Natural killer cell treated with Interleukin-12 subunit alpha and Interleukin-12 subunit beta and Interleukin-15 and Interleukin-18, amount 100 ng/mL, for 72 hours (primary cell): ENCODE results near the gene METTL1. TPM values are rescaled to one million over a fixed set of nuclear protein-coding genes. Genes with fewer than 3 reads are reported as not detected.
"Not testable (repeated sequence)": the region's sequence is repeated elsewhere in the genome, so short reads cannot be mapped to it uniquely, and the experiment has no call there.

Experiments
- ATAC-seq, 2 donors: fragments of 150-1000 bp; cut with Tn5 transposase in 1 of 2; sonication (Bioruptor Pico), chemical (Tn5 transposase) in 1 of 2; 2 replicates each; pipeline ENCODE4 v1.10.0; 2021
- DNase-seq: peaks from one replicate; pipeline ENCODE4 v3.0.0; 2022; ENCODE audit warnings: low spot score
- H3K27ac Mint-ChIP-seq, 2 donors: 1 replicate in 1 of 2; 2 replicates in 1 of 2; pipeline ENCODE4 v1.8.0; 2022; ENCODE audit warnings: mixed read lengths in 2 of 2, mild to moderate bottlenecking in 1 of 2, moderate library complexity in 1 of 2
- H3K27me3 Mint-ChIP-seq, 2 donors: 1 replicate in 1 of 2; 2 replicates in 1 of 2; pipeline ENCODE4 v1.8.0; 2022; ENCODE audit warnings: mixed read lengths in 2 of 2
- H3K36me3 Mint-ChIP-seq: one replicate; pipeline ENCODE4 v1.8.0; 2022; ENCODE audit warnings: mixed read lengths
- H3K4me1 Mint-ChIP-seq, 2 donors: 1 replicate in 1 of 2; 2 replicates in 1 of 2; pipeline ENCODE4 v1.8.0; 2022; ENCODE audit warnings: low read depth in 2 of 2, mixed read lengths in 2 of 2, mild to moderate bottlenecking in 1 of 2
- H3K4me3 Mint-ChIP-seq: one replicate; pipeline ENCODE4 v1.8.0; 2022; ENCODE audit warnings: mixed read lengths
- H3K9me3 Mint-ChIP-seq: 2 replicates; pipeline ENCODE4 v1.8.0; 2022; ENCODE audit warnings: mixed read lengths
- total RNA-seq, 2 donors: library from RNA; stranded (reverse); gene quantifications; one replicate each; pipeline ENCODE4 v1.2.3, GENCODE V29; 2022

Gene METTL1
- total RNA-seq, 2 donors from 2014 or later, result 42.9 to 51.2 TPM

DNA sequence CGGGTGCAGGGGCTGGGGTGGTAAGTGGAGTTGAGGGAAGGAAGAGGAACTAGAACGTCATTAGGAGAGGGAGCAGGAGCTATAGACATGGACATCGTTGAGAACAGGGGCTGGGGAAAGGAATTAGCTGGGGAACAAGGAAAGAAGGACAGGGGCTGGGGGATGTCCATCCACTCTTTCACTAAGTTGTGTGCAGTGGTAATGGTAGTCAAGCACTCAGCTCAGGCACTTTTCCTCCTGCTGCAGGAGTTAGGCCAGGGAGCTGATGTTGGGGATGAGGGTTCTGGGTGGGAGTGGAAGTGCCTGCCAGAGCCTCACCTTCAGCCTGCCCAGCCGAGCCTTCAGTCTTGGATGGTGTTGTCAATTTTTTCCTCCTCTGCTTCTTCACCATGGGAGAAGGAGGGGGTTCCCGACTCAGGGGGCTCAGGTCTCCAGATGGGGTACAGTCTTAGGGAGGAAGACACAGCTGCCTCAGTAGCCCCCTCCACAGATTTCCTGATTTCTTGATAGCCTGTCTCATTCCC lies 42.5 kb downstream of the METTL1 start:
- no peak for DNase-seq

DNA sequence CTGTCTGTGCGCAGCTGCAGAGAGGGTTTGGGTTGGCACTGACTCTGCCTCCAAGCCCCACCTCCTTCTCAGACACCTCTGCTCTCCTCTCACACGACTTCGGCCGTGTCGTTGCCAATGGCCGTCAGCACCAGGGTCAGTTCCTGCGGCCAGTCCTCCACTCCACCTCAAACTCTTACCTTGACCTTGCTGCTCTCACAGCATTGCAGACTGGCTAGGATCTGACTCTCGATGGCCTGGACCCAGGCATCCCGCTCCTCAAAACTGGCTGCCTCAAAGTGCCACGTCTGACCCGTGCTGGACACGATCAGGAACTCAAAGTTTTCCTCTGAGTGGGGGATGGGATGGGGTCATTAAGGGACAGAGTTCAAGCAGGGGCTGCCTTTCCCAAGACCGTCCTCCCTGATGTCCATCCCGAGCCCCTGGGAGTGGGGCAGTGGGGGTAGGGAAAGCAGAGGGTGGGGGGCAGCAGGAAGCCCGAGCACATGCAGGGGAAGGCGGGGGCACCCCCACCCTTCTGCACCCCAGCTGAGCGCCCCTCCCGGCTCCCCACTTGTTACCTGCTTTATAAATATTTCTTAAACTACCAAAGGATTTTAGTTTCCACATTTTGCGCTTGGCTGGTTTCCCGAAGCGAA lies 44.0 kb downstream of the METTL1 start:
- Mint-ChIP-seq H3K4me1 (peaks cover 5 to 7% of the 10 kb centered on the region in 2 donors), H3K4me3 (no peak overlapping the region), H3K36me3 (no peaks in the 10 kb centered on the region), H3K27ac (no peak overlapping the region), H3K9me3 (no peaks in the 10 kb centered on the region), H3K27me3 (no peaks in the 10 kb centered on the region)
- ATAC-seq (no peak), DNase-seq (no peak)

More for the DNA sequence above, 42.5 kb downstream of the METTL1 start:
- Mint-ChIP-seq H3K27me3 (no peaks in the 10 kb centered on the region), H3K4me3 (no peak overlapping the region), H3K36me3 (peaks cover 1% of the 10 kb centered on the region), H3K9me3 (no peaks in the 10 kb centered on the region), H3K27ac (no peak overlapping the region), H3K4me1 (peaks cover 4 to 5% of the 10 kb centered on the region in 2 donors)
- ATAC-seq, result no peak

DNA sequence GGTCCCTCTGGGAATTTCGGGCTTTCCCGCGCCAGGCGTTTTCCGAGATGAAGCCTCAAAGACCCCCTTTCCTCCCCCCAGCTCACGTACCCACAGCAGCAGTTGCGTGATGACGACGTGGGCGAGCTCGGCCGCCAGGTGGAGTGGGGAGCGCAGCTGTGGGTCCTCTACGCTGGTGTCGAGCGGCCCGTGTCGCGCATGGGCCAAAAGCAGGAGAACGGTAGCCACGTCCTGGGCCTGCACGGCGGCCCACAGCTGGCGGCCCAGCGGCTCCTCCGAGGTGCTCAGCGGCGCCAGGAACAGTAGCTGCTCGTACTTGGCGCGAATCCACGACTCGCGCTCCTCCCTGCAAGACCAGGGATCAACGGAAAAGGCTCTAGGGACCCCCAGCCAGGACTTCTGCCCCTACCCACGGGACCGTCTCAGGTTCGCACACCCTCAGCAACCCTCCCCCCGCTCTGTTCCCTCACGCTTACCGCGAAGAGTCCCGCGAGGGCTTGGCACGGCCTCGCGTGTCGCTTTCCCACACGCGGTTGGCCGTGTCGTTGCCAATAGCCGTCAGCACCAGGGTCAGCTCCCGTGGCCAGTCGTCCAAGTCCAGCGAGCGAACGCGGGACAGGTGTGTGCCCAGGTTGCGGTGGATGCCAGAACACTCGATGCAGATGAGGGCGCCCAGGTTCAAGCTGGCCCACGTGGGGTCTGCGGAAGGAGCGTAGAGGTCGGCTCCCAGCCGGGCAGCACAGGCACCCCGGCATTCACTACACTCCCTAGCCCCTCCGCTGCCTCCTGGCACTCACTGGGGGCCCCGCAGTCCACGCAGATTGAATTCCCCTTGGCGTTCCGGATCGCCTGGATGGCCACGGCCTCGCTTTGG lies 44.8 kb downstream of the METTL1 start:
- Mint-ChIP-seq H3K27ac (no peak overlapping the region), H3K36me3 (no peaks in the 10 kb centered on the region), H3K4me3 (no peak overlapping the region)

DNA sequence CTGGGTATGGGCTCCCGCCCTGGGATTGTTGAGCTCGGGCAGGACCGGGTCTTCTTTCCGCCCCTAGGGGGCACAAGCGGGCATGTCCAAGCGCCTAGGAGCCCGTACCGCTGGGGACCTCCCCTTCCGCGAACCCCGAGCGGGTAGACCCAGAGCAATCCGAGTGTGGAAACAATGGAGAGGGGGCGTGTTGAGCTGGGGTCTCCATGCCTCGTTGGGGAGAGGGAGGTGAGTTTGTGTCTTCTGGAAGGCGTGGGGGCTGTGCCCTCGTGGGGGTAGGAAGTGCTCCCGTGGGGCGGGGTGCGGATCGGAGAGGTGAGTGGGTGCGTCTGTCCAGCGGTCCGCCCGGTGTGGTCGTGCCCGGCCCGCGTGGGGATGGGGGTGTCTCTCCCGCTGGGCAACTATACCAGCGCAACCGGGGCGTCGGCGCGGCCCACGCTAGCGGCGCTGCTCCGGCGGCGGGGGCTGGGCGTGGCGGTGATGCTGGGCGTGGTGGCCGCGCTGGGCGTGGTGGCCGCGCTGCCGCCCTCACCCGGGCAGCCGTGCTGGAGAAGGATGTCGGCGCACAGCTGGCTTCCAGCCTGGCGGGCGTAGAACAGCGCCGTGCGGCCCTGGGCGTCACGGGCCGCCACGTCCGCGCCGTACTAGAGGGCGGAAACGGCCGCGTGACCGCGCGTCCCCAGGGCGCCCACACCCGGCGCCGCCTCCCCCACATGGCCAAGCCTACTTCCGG lies 45.6 kb downstream of the METTL1 start:
- peaks cover 7% of the 10 kb centered on the region for H3K36me3 Mint-ChIP-seq
- ATAC-seq (peak; percentile 21 to 40), DNase-seq (no peak)
- H3K27me3 Mint-ChIP-seq, result no peaks in the 10 kb centered on the region
- no peak overlapping the region for H3K4me3 Mint-ChIP-seq
- H3K9me3 Mint-ChIP-seq, result no peaks in the 10 kb centered on the region
- no peak overlapping the region for H3K27ac Mint-ChIP-seq
- H3K4me1 Mint-ChIP-seq, result peaks cover 7 to 10% of the 10 kb centered on the region in 2 donors

More for the DNA sequence above, 44.8 kb downstream of the METTL1 start:
- ATAC-seq (no peak), DNase-seq (no peak)
- Mint-ChIP-seq H3K9me3 (no peaks in the 10 kb centered on the region), H3K27me3 (no peaks in the 10 kb centered on the region), H3K4me1 (peaks cover 5 to 7% of the 10 kb centered on the region in 2 donors)

DNA sequence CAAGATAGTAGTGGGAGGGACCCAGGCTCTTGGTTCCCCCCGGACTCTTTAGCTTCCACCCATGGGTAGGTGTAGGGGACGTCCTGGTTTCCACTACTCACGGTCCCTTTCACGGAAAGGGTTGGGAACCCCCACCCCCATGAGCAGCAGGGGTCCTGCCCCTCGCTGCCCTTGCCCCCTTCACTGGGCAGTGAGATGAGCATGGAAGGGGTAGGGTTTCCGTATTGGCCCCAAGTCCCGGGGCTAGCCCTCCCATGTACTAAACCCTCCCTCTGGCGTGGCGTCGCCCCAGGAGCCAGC lies 46.1 kb downstream of the METTL1 start:
- Mint-ChIP-seq H3K36me3 (peaks cover 7% of the 10 kb centered on the region), H3K27ac (no peak overlapping the region), H3K27me3 (no peaks in the 10 kb centered on the region), H3K9me3 (no peaks in the 10 kb centered on the region), H3K4me3 (no peak overlapping the region), H3K4me1 (peaks cover 7 to 10% of the 10 kb centered on the region in 2 donors)
- DNase-seq (no peak), ATAC-seq (no peak)

DNA sequence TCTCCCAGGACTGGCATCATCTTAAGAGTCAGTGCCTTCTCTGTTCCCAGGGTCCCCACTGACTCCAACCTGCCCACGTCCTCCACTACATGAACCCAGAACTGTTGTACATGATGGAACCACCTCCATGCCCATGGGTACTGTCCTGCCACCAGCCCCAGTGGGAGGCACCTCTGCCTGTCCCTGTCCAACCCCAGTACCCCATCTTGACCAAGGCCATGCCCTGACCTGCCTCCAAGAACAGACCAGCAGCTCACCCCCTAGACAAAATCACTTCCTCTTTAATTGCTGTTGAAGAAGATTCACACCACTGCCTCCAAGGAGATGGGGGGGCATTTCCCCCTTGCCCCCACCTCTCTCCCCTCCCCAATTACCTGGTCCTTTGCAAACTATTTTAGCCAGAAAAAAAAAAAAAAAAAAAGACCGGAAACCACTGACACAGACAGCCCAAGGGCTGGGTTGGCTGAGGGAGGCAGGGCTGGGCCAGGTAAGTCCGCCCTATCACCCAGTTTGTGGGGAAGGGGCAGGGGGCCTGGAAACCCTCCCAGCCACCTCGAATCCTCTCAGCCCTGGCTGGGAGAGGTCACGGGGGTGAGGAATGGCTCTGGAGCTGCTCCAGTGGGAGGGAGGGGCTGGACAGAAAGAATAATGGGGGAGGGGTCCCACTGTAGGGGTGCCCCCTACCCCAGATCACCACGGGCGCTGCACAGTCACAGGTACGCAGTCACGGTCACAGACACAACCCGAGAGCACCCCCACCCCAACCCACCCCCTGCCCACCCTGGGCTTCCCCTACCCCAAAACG lies 46.8 kb downstream of the METTL1 start:
- no peaks in the 10 kb centered on the region for H3K27me3 Mint-ChIP-seq
- no peak overlapping the region for H3K4me3 Mint-ChIP-seq
- DNase-seq (no peak), ATAC-seq (no peak)
- H3K27ac Mint-ChIP-seq, result peak overlapping the region in 1 of 2 donors; percentile 9
- H3K36me3 Mint-ChIP-seq, result peaks cover 7% of the 10 kb centered on the region
- H3K4me1 Mint-ChIP-seq, result peaks cover 7 to 10% of the 10 kb centered on the region in 2 donors
- H3K9me3 Mint-ChIP-seq, result no peaks in the 10 kb centered on the region

DNA sequence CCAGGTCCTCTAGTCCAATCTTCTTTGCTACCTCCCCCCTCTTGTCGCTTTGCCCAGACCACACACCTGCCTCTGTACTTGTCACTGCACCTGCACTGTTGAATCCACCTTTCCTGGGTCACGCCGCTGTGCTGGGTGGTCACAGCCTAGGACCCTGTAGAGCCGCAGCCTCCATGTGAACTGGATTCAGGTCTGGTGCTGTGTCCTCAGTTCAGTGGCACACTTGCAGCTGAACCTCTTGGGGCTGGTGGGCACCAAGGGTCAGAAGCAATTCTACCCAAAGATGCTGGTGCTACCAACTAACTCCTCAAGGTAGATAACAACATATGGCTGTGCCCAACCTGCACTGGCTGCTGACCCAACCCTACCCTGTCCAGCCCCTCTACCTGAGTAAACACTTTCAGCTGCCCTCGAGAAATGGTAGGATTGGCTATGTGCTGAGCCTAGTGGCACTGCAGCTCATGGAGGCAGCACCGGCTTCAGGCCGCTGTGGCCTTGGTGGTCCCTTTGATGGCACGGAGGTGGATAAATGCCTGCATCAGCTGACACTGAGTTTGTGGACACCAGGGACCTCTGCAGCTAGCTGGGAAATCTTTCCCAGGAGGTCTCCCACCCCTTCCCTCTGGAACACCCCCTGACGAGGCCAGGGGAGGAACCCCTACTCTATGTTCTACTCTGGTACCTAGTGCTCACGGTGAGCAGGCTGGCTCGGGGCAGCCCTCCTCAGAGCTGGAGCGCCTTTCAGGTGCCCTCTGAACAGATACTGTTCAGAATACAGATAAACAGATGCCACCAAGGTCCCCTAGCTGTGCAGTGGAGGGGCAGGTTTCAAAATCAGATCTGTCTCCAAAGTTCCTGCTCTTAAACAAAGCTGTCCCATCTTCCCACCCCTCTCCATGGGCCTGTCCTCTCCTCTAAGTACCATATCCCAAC lies 47.6 kb downstream of the METTL1 start:
- H3K27ac Mint-ChIP-seq, result peak overlapping the region; percentile 9 to 23
- H3K27me3 Mint-ChIP-seq, result no peaks in the 10 kb centered on the region
- DNase-seq (no peak), ATAC-seq (no peak)
- H3K4me1 Mint-ChIP-seq, result peaks cover 10 to 11% of the 10 kb centered on the region in 2 donors
- no peaks in the 10 kb centered on the region for H3K9me3 Mint-ChIP-seq
- no peak overlapping the region for H3K4me3 Mint-ChIP-seq
- H3K36me3 Mint-ChIP-seq, result peaks cover 13% of the 10 kb centered on the region

DNA sequence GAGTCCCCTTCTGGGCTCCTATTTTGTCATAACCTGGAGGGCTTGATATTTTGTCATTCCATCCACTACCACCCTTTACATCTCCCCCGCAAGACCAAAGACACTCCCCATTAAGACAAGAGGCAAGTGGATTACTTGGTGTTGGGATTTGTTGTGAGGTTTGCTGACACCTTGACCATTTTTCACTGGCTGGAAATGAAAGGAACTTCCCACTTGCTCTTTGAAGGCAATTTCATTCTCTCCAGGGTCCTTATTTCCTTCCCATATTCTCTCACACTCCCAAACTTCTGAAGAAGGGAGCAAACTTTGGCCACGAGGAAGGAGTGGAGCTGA lies 48.3 kb downstream of the METTL1 start:
- no peaks in the 10 kb centered on the region for H3K9me3 Mint-ChIP-seq
- no peaks in the 10 kb centered on the region for H3K27me3 Mint-ChIP-seq
- H3K4me1 Mint-ChIP-seq, result peaks cover 10 to 12% of the 10 kb centered on the region in 2 donors
- H3K4me3 Mint-ChIP-seq, result no peak overlapping the region
- peak overlapping the region in 1 of 2 donors; percentile 23 for H3K27ac Mint-ChIP-seq
- ATAC-seq (no peak), DNase-seq (no peak)
- peaks cover 16% of the 10 kb centered on the region for H3K36me3 Mint-ChIP-seq

DNA sequence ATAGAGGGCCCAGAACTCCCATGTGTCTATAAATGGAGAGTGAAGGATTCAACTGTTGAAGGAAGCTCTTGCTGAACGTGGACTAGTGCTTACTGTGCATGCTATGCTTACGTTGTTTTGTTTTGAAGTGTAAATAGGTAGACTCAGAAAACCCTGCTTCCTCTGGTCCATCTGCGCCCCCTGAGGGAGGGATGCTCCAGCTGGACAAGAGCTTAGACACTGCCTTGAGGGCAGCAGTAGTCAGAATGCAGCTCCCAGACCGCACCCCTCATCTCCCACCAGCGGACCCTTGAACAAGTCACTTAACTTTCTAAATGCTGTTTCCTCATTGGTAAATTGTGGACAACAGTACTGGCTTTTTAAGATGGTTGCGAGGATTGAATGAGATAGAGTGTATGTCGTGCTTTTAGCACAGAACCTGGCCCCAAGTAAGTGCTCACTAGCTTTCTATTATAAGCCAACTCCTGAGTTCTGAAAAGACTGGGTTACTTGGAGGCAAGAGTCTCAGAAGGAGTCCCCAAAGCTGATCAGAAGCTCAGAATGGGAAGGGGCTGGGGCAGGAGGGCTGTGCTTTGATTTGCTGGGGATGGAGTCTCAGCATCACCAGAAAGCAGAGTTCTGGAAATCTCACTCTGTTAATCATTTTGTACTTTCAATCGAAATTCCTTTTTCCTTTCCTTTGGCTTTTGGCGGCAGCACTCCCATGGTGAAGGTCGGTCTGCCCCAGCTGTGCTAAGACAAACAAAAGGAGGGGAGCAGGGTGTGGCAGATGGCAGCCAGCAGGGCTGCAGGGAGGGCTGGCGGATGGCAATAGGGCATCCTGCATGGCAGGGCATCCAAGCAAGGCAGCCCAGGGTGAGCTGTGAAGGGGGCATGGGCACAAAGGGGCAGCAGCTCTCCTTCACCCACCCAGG lies 48.9 kb downstream of the METTL1 start:
- H3K4me1 Mint-ChIP-seq, result peaks cover 12 to 15% of the 10 kb centered on the region in 2 donors
- no peak for ATAC-seq
- H3K27ac Mint-ChIP-seq, result peak overlapping the region in 1 of 2 donors; percentile 23

DNA sequence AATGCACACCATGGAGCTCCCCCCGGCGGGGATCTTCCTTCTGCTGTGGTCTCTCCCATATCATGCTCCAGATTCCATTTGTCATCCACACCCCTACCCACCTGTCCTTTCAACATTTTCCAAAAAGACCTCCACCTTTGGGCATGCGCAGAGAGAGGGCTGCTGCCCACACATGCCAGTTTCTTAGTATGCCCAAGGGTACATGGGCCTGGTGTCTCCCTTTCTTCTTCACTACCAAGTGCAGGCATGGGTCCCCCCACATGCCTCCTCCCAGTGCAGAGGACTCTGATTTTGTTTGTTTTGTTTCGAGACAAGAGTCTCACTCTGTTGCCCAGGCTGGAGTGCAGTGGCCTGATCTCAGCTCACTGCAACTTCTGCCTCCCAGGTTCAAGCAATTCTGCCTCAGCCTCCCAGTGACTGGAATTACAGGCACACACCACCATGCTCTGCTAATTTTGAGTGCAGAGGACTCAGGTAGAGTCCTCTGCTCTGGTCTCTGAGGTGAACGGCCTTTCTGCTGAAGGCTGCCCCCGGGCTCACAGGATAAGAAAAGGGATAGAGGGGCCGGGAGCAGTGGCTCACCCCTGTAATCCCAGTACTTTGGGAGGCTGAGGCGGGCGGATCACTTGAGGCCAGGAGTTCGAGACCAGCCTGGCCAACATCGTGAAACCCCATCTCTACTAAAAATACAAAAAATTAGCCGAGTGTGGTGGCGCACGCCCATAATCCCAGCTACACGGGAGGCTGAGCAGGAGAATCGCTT lies 49.9 kb downstream of the METTL1 start:
- not testable (repeated sequence) for H3K9me3 Mint-ChIP-seq, ATAC-seq, H3K27ac Mint-ChIP-seq, H3K4me3 Mint-ChIP-seq, H3K27me3 Mint-ChIP-seq, DNase-seq
- Mint-ChIP-seq H3K36me3 (peaks cover 22% of the 10 kb centered on the region), H3K4me1 (peaks cover 14 to 16% of the 10 kb centered on the region in 2 donors)

More for the DNA sequence above, 48.9 kb downstream of the METTL1 start:
- Mint-ChIP-seq H3K36me3 (peaks cover 20% of the 10 kb centered on the region), H3K27me3 (no peaks in the 10 kb centered on the region), H3K4me3 (no peak overlapping the region), H3K9me3 (no peaks in the 10 kb centered on the region)
- DNase-seq, result no peak
